ENCODE measurements around the gene SLC13A1. TPM values are rescaled to one million over a fixed set of nuclear protein-coding genes. Genes with fewer than 3 reads are reported as not detected.
"Not testable (repeated sequence)": the region's sequence is repeated elsewhere in the genome, so short reads cannot be mapped to it uniquely, and the experiment has no call there.

SLC13A1 gene
- total RNA-seq, 1 donor from 2014 or later = not detected

DNA sequence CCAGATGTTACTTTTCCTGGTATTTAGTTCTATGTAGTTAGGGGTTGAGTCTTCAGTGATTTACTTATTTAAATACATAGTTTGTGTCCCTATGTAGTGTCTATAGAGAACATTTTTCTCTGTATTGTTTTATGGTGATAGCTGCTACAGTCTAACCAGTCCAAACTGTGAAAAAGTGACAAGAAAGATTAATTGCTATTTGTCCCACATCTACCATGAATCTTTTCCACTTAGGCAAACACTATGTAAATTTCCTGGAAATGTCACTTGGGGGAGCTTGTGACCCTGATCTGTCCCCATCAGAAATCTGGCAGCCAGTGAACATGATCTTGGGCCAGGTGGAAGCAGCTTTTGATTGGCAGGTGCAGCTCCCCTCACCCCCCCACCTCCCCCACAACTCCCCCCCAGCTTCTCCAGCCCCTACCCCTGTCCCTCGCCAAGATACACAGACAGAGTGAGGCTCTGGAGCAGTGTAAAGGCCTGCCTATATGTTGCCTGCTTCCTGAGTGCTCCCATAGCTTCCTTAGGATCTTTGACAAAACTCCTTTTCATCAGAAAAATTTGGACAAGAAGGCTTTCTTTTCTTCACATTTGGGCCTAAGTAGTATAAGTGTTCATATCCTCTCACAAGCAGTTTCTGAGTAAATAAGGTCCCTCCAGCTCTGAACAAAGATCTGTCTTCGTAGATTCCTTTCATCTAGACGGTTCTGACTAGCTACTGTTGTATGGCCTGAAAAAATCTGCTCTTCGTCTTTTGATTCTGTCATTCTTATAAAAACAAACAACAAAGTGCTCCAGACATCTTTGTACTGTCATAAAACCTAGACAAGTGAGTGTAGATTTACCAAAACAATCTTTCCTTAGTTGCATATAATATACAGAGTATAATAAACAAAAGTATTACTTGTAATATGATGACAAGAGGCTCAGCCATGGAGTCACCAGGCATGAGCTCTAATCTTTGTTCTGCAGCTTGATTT, 31.5 kb upstream of the SLC13A1 start:
- H3K27me3 Mint-ChIP-seq (ENCODE audit: unreplicated experiment) = peaks cover 2% of the 10 kb centered on the region
- H3K36me3 Mint-ChIP-seq (ENCODE audit: low read depth, unreplicated experiment) = no peaks in the 10 kb centered on the region
- DNase-seq (ENCODE audit: low spot score) = no peak
- TF ChIP-seq, protein P1, sequence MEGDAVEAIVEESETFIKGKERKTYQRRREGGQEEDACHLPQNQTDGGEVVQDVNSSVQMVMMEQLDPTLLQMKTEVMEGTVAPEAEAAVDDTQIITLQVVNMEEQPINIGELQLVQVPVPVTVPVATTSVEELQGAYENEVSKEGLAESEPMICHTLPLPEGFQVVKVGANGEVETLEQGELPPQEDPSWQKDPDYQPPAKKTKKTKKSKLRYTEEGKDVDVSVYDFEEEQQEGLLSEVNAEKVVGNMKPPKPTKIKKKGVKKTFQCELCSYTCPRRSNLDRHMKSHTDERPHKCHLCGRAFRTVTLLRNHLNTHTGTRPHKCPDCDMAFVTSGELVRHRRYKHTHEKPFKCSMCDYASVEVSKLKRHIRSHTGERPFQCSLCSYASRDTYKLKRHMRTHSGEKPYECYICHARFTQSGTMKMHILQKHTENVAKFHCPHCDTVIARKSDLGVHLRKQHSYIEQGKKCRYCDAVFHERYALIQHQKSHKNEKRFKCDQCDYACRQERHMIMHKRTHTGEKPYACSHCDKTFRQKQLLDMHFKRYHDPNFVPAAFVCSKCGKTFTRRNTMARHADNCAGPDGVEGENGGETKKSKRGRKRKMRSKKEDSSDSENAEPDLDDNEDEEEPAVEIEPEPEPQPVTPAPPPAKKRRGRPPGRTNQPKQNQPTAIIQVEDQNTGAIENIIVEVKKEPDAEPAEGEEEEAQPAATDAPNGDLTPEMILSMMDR (IDR thresholded peaks at IDR 0.05; ENCODE audit: unreplicated experiment) = no peak
- H3K4me3 Mint-ChIP-seq (ENCODE audit: unreplicated experiment) = no peak overlapping the region
- H3K27ac Mint-ChIP-seq (ENCODE audit: unreplicated experiment) = no peak overlapping the region
- H3K9me3 Mint-ChIP-seq (ENCODE audit: unreplicated experiment) = no peaks in the 10 kb centered on the region
- no peaks in the 10 kb centered on the region for H3K4me1 Mint-ChIP-seq (ENCODE audit: unreplicated experiment)

- TF ChIP-seq, protein P1 (IDR thresholded peaks at IDR 0.05; ENCODE audit: unreplicated experiment) = no peak
- no peaks in the 10 kb centered on the region for H3K36me3 Mint-ChIP-seq (ENCODE audit: low read depth, unreplicated experiment)
- H3K4me3 Mint-ChIP-seq (ENCODE audit: unreplicated experiment) = no peak overlapping the region
- H3K27me3 Mint-ChIP-seq (ENCODE audit: unreplicated experiment) = peaks cover 2% of the 10 kb centered on the region
- H3K9me3 Mint-ChIP-seq (ENCODE audit: unreplicated experiment) = no peaks in the 10 kb centered on the region
- no peak overlapping the region for H3K27ac Mint-ChIP-seq (ENCODE audit: unreplicated experiment)
- H3K4me1 Mint-ChIP-seq (ENCODE audit: unreplicated experiment) = no peaks in the 10 kb centered on the region
- DNase-seq (ENCODE audit: low spot score) = no peak
Measured at GRCh38 chr7:123230603-123231002, 30.8 kb upstream of the SLC13A1 start.

DNA sequence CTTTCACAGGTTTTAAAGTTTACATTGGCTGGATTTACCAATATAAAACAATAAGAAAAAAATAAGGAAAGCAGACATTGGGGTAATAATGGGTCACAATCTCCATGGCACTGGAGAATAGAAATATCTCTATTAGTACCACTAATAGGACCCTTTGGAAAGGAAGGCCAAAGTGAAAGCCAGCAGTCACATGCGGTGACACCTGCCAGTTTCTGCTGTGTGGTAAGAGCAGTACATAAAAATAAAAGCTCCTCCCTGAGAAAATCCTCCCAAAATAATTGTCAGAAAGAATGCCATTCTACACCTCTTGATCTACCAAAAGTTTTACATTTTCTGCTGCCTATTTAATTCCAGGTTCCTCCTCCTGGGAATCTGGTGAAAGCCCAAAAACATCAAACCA, 30.4 kb upstream of the SLC13A1 start:
- Mint-ChIP-seq H3K27me3 (ENCODE audit: unreplicated experiment) (peaks cover 2% of the 10 kb centered on the region), H3K36me3 (ENCODE audit: low read depth, unreplicated experiment) (no peaks in the 10 kb centered on the region), H3K4me1 (ENCODE audit: unreplicated experiment) (no peaks in the 10 kb centered on the region), H3K27ac (ENCODE audit: unreplicated experiment) (no peak overlapping the region), H3K9me3 (ENCODE audit: unreplicated experiment) (peaks cover 3% of the 10 kb centered on the region), H3K4me3 (ENCODE audit: unreplicated experiment) (no peak overlapping the region)
- TF ChIP-seq, protein P1 (IDR thresholded peaks at IDR 0.05; ENCODE audit: unreplicated experiment) = no peak
- no peak for DNase-seq (ENCODE audit: low spot score)

- Mint-ChIP-seq H3K27ac (ENCODE audit: unreplicated experiment) (no peak overlapping the region), H3K9me3 (ENCODE audit: unreplicated experiment) (peaks cover 4% of the 10 kb centered on the region), H3K4me1 (ENCODE audit: unreplicated experiment) (no peaks in the 10 kb centered on the region), H3K4me3 (ENCODE audit: unreplicated experiment) (no peak overlapping the region), H3K36me3 (ENCODE audit: low read depth, unreplicated experiment) (no peaks in the 10 kb centered on the region), H3K27me3 (ENCODE audit: unreplicated experiment) (peaks cover 2% of the 10 kb centered on the region)
- no peak for DNase-seq (ENCODE audit: low spot score)
- TF ChIP-seq, protein P1 (IDR thresholded peaks at IDR 0.05; ENCODE audit: unreplicated experiment) = no peak
Measured at GRCh38 chr7:123229426-123229825, 29.7 kb upstream of the SLC13A1 start.

DNA sequence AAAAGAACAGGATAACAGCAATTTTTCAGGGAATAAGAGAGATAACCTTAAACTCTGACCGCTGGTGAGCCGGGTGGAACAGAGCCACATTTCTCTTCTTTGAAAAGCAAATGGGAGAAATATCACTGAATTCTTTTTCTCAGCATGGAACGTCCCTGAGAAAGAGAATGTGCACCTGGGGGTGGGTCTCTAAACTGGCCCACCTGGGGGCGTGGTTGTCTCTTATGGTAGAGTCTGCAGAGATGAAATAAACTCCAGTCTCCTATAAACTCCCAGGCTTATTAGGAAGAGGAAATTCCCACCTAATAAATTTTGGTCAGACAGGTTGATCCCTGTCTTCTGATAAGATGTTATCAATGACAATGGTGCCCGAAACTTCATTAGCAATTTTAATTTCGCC, 27.9 kb upstream of the SLC13A1 start:
- H3K27me3 Mint-ChIP-seq (ENCODE audit: unreplicated experiment); H3K27ac Mint-ChIP-seq (ENCODE audit: unreplicated experiment); DNase-seq (ENCODE audit: low spot score): not testable (repeated sequence)

More for the DNA sequence above, 27.9 kb upstream of the SLC13A1 start:
- not testable (repeated sequence) for H3K36me3 Mint-ChIP-seq (ENCODE audit: low read depth, unreplicated experiment); H3K4me1 Mint-ChIP-seq (ENCODE audit: unreplicated experiment); H3K9me3 Mint-ChIP-seq (ENCODE audit: unreplicated experiment); H3K4me3 Mint-ChIP-seq (ENCODE audit: unreplicated experiment)

All from endothelial cell (in vitro differentiated cells).